CD4-positive, alpha-beta T cell (primary cell): ENCODE results near the gene PLEK2. TPM values are rescaled to one million over a fixed set of nuclear protein-coding genes. Genes with fewer than 3 reads are reported as not detected.
A peak's percentile ranks its signal among the peaks of the same experiment; 100 is the strongest.

Experiments
- ATAC-seq: fragments of 200-7000 bp; cut with Tn5 transposase; one replicate; pipeline ENCODE4 v1.10.0; 2022; ENCODE audit warnings: mild to moderate bottlenecking; ENCODE audit not compliant: poor library complexity
- CTCF ChIA-PET: fragments of 350-600 bp; sonication (Branson Sonifier 250); formaldehyde crosslinking; loops from one replicate; lab custom pipeline; 2021; ENCODE audit warnings: antibody characterized with exemption, inconsistent platforms; lab: Charles Lee
- POLR2A ChIA-PET: fragments of 350-600 bp; sonication (Branson Sonifier 250); formaldehyde crosslinking; loops from one replicate; lab custom pipeline; 2021; ENCODE audit warnings: antibody characterized with exemption, inconsistent platforms; lab: Charles Lee
- DNase-seq, 14 experiments: peaks; one replicate each; pipeline ENCODE4 v3.0.0-alpha.2; 2013 to 2020; ENCODE audit warnings: mixed read lengths in 2 of 14
- H3K27ac ChIP-seq, 2 donors: one replicate each; pipeline versions ENCODE4 v1.5.1 to v1.7.0; 2013; ENCODE audit warnings: low read length in 2 of 2, low read depth in 1 of 2, mild to moderate bottlenecking in 1 of 2
- H3K27me3 ChIP-seq, 2 experiments: 1 replicate in 1 of 2; 2 replicates in 1 of 2; pipeline versions ENCODE4 v1.6.1 to v1.7.0; 2013; ENCODE audit warnings: low read length in 2 of 2, control low read depth in 1 of 2, mild to moderate bottlenecking in 1 of 2, moderate library complexity in 1 of 2; ENCODE audit not compliant: insufficient read depth in 2 of 2, control insufficient read depth in 1 of 2
- H3K36me3 ChIP-seq: one replicate; pipeline ENCODE4 v1.6.1; 2013; ENCODE audit warnings: low read length, control low read depth; ENCODE audit not compliant: insufficient read depth
- H3K4me1 ChIP-seq: one replicate; pipeline ENCODE4 v1.6.1; 2013; ENCODE audit warnings: low read length, control low read depth; ENCODE audit not compliant: insufficient read depth
- H3K4me3 ChIP-seq: one replicate; pipeline ENCODE4 v1.5.1; 2013; ENCODE audit warnings: mild to moderate bottlenecking, low read length, moderate library complexity
- H3K9me3 ChIP-seq, 2 experiments: 1 replicate in 1 of 2; 2 replicates in 1 of 2; pipeline versions ENCODE4 v1.6.1 to v1.7.0; 2013; ENCODE audit warnings: low read length in 2 of 2, mild to moderate bottlenecking in 2 of 2, control low read depth in 1 of 2, moderate library complexity in 1 of 2; ENCODE audit not compliant: control insufficient read depth in 1 of 2, insufficient read depth in 1 of 2
- H3K27ac Mint-ChIP-seq: one replicate; pipeline ENCODE4 v1.8.0; 2020; ENCODE audit warnings: mixed read lengths
- H3K27me3 Mint-ChIP-seq: one replicate; pipeline ENCODE4 v1.8.0; 2021; ENCODE audit warnings: mixed read lengths
- H3K36me3 Mint-ChIP-seq: one replicate; pipeline ENCODE4 v1.8.0; 2021; ENCODE audit warnings: low read depth, mixed read lengths
- H3K4me1 Mint-ChIP-seq: one replicate; pipeline ENCODE4 v1.8.0; 2021; ENCODE audit warnings: low read depth, mixed read lengths
- H3K4me3 Mint-ChIP-seq: one replicate; pipeline ENCODE4 v1.8.0; 2020; ENCODE audit warnings: mild to moderate bottlenecking, mixed read lengths
- H3K9me3 Mint-ChIP-seq: one replicate; pipeline ENCODE4 v1.8.0; 2020; ENCODE audit warnings: mixed read lengths
- CTCF ChIP-seq: fragments of 200-600 bp; IDR thresholded peaks from one replicate; pipeline ENCODE4 v1.8.0; 2022; ENCODE audit warnings: antibody characterized with exemption, mild to moderate bottlenecking
- intact Hi-C, 2 experiments: fragments of 100-400 bp; cut with DNase I in 1 of 2; cut with micrococcal nuclease in 1 of 2; formaldehyde crosslinking; loops; one replicate each; pipeline versions ENCODE4 v1.15.1 to v1.9.0; 2023 to 2025; cut with DNase I, micrococcal nuclease
- total RNA-seq, 174 experiments: library from RNA in 2 of 174; stranded (reverse) in 2 of 174; gene quantifications; one replicate each; pipeline ENCODE4 v1.2.3 and lab custom pipeline; 2021 to 2026

PLEK2 gene
- total RNA-seq, 2 experiments from 2014 or later = 1.3 to 1.4 TPM

DNA sequence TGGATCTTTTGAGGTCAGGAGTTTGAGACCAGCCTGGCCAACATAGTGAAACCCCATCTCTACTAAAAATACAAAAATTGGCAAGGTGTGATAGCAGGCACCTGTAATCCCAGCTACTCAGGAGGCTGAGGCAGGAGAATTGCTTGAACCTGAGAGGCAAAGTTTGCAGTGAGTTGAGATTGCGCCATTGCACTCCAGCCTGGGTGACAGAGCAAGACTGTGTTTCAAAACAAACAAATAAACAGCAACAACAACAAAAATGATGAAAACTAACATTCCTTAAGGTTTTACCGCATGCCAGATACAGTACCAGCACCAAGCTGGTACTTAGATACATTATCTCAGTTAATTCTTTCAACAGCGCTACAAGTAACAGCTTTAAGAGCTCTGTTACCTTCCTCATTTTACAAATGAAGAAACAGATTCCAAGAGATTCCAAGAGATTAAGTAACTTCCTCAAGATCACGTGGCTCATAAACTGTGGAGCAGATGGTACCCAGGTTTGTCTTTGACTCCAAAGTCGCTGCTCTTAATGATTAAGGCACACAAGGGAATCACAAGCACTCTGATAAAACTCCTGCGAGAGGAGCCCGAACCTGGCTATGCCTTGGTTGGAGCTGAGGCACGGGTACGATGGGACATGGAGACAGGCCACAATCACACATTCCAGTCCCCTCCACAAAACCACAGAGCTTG is 17.7 kb upstream of the PLEK2 start:
- H3K4me3 Mint-ChIP-seq = no peak overlapping the region

GRCh38 chr14:67428501-67429031 is 16.6 kb upstream of the PLEK2 start:
- Histone ChIP-seq H3K4me1 (peaks cover 5% of the 10 kb centered on the region), H3K4me3 (no peak overlapping the region), H3K9me3 (no peaks in the 10 kb centered on the region), H3K27ac (no peak overlapping the region), H3K27me3 (peaks cover 0 to 6% of the 10 kb centered on the region in 2 experiments), H3K36me3 (no peaks in the 10 kb centered on the region)
- ChIA-PET CTCF (interaction anchor here (2.6 to 4.4 kb wide), 2 partner anchors 143 to 172 kb away, joined by 7 to 51 read pairs; partner anchors contain the start of gene PIGH), POLR2A (interaction anchor here (1.8 to 2.6 kb wide), 2 partner anchors 143 to 172 kb away, joined by 5 to 16 read pairs; partner anchors contain the start of gene PIGH)
- Mint-ChIP-seq H3K27ac (no peak overlapping the region), H3K9me3 (no peaks in the 10 kb centered on the region), H3K36me3 (no peaks in the 10 kb centered on the region), H3K4me1 (no peaks in the 10 kb centered on the region), H3K4me3 (no peak overlapping the region), H3K27me3 (peaks cover 14% of the 10 kb centered on the region)
- DNase-seq (no peak), ATAC-seq (no peak)
- intact Hi-C loops = loop anchor here in 1 of 2 experiments (5.0 kb wide), 1 partner anchor 239 kb away; no protein-coding TSS in a partner anchor
- no peak for TF ChIP-seq CTCF

More for the DNA sequence above, 17.7 kb upstream of the PLEK2 start:
- Mint-ChIP-seq H3K27me3 (peaks cover 12% of the 10 kb centered on the region), H3K36me3 (no peaks in the 10 kb centered on the region), H3K9me3 (no peaks in the 10 kb centered on the region), H3K27ac (no peak overlapping the region), H3K4me1 (no peaks in the 10 kb centered on the region)
- no peak overlapping the region for H3K27ac ChIP-seq
- peaks cover 5% of the 10 kb centered on the region for H3K4me1 ChIP-seq
- DNase-seq = no peak
- ATAC-seq = no peak
- TF ChIP-seq CTCF = no peak
- no peak overlapping the region for H3K4me3 ChIP-seq
- peaks cover 0 to 2% of the 10 kb centered on the region in 2 experiments for H3K27me3 ChIP-seq
- ChIA-PET POLR2A (no interaction called here), CTCF (no interaction called here)
- intact Hi-C loops = loop anchor here in 1 of 2 experiments (5.0 kb wide), 1 partner anchor 238 kb away; no protein-coding TSS in a partner anchor
- H3K36me3 ChIP-seq = no peaks in the 10 kb centered on the region
- no peaks in the 10 kb centered on the region for H3K9me3 ChIP-seq

GRCh38 chr14:67426983-67427606 is 15.1 kb upstream of the PLEK2 start:
- Histone ChIP-seq H3K36me3 (no peaks in the 10 kb centered on the region), H3K4me1 (peaks cover 5% of the 10 kb centered on the region), H3K27me3 (peaks cover 0 to 9% of the 10 kb centered on the region in 2 experiments), H3K27ac (no peak overlapping the region), H3K4me3 (no peak overlapping the region), H3K9me3 (no peaks in the 10 kb centered on the region)
- H3K36me3 Mint-ChIP-seq = no peaks in the 10 kb centered on the region
- DNase-seq (peak; percentile 59 to 87 (median 67)), ATAC-seq (peak; percentile 96)
- H3K27ac Mint-ChIP-seq = no peak overlapping the region
- POLR2A ChIA-PET = interaction anchor here (1.5 to 2.6 kb wide), 3 partner anchors 15 to 173 kb away, joined by 3 to 16 read pairs (median 5); partner anchors contain the start of genes PIGH and PLEK2
- CTCF ChIA-PET = interaction anchor here (0.7 to 4.4 kb wide), 12 partner anchors 17 to 285 kb away, joined by 3 to 51 read pairs (median 3); partner anchors contain the start of gene PIGH
- peak; percentile 84 for TF ChIP-seq CTCF
- peaks cover 20% of the 10 kb centered on the region for H3K27me3 Mint-ChIP-seq
- H3K4me1 Mint-ChIP-seq = no peaks in the 10 kb centered on the region
- H3K4me3 Mint-ChIP-seq = no peak overlapping the region
- H3K9me3 Mint-ChIP-seq = no peaks in the 10 kb centered on the region
- intact Hi-C loops = loop anchor here (1.0 to 5.0 kb wide), 5 partner anchors 144 to 278 kb away; no protein-coding TSS in a partner anchor
